RWPE1 (cell line): ENCODE data around the gene PLD5.
"Not testable (repeated sequence)": the region's sequence is repeated elsewhere in the genome, so short reads cannot be mapped to it uniquely, and the experiment has no call there.

Source experiments
- CTCF ChIA-PET: fragments of 350-600 bp; sonication (Branson Sonifier 250); formaldehyde crosslinking; extraction: SDS; loops from one replicate; lab custom pipeline; 2021; lab: Yijun Ruan, JAX
- POLR2A ChIA-PET: fragments of 400-600 bp; formaldehyde crosslinking; extraction: SDS; loops from one replicate; lab custom pipeline; 2020; ENCODE audit warnings: antibody characterized with exemption; ENCODE audit not compliant: low non-redundant PET; lab: Yijun Ruan, JAX
- DNase-seq: peaks from one replicate; pipeline ENCODE4 v3.0.0; 2012; ENCODE audit warnings: low spot score
- H3K27ac ChIP-seq: fragments of 450-650 bp; 2 replicates; pipeline ENCODE4 v1.5.1; 2017
- CTCF ChIP-seq: fragments of 450-650 bp; conservative IDR thresholded peaks from 2 replicates; pipeline ENCODE4 v1.5.1; 2017; ENCODE audit warnings: low read depth, mild to moderate bottlenecking

Gene PLD5

GRCh38 chr1:242318140-242318539 lies 206.4 kb downstream of the PLD5 start:
- ChIA-PET POLR2A (no interaction called here), CTCF (no interaction called here)
- no peak for TF ChIP-seq CTCF
- no peak for DNase-seq
- no peak overlapping the region for H3K27ac ChIP-seq

- POLR2A ChIA-PET, DNase-seq, H3K27ac ChIP-seq: not testable (repeated sequence)
- CTCF ChIA-PET = interaction anchor here (0.6 kb wide), 1 partner anchor 126 kb away, joined by 3 read pairs; no protein-coding TSS in a partner anchor
These were observed 209.6 kb downstream of the PLD5 start for GRCh38 chr1:242314865-242315264.

- POLR2A ChIA-PET, H3K27ac ChIP-seq, DNase-seq, CTCF ChIA-PET: not testable (repeated sequence)
These were observed 210.3 kb downstream of the PLD5 start for GRCh38 chr1:242314085-242314649.

- H3K27ac ChIP-seq, DNase-seq, CTCF ChIA-PET, POLR2A ChIA-PET: not testable (repeated sequence)
These were observed 215.8 kb downstream of the PLD5 start for GRCh38 chr1:242308681-242309080.

DNA sequence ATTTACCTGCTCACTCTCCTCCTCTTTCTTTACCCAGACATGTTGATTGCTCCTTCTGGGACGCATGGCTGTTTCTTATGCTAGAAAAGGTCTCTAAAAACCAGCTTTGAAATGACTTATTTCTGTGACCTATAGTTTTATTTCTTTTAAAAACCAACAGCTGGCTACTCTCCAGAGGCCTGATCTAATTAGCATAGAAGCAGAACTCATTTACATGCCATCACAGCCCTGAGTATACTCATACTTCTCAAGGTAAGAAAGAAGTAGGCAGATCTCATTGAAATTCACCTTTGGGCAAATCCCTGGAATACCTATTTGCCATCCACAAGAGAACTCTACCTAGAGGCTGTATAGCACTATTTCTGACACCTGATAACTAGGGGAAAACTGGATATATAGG lies 230.7 kb downstream of the PLD5 start:
- H3K27ac ChIP-seq, CTCF ChIA-PET, DNase-seq, POLR2A ChIA-PET: not testable (repeated sequence)

DNA sequence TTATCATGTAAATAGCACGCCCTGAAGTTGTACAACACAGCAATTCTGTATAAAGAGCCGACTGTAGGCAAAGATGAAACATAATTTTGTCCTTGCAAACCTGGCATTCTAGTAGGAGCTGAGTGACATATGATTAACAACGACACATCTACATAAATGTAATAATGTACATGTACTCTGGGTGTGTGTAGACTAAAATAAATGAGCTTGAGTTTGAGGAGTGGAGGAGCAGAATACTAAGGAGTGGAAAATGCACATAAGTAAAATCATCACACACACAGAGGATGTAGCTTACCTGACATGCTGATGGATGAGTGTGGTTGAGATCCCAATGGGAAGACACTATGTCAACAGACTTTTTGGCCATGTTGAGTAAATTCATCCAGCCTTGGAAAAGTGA lies 236.4 kb downstream of the PLD5 start:
- POLR2A ChIA-PET, CTCF ChIA-PET, H3K27ac ChIP-seq, DNase-seq: not testable (repeated sequence)

DNA sequence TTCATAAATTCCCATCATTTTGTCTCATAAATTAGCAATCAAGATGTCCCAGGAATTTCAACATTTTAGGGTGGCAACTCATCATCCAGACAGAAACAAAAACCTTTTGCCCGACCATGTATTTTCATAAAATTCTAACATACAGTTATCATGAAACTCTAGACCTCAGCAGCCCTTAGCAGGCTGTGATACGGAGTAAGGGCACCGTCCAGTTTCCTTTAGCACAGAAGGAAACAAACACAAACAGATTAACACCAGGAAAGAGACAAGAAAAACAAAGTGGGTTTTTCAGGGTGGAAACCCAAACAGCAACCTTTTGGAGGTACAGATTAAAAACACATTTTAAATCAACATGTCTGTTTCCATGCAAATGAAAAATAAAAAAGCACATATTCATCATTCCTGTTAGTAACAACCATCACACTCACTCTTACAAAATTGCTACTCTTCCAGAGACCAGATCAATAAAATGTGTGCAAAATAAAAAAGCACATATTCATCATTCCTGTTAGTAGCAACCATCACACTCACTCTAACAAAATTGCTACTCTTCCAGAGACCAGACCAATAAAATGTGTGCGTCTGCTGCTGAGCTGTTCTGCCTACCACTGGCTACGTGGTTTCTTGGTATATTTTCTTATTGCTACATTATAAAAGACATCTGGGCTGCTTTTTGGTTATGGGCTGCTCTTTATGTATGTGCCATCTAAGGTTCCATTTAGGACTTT lies 241.6 kb downstream of the PLD5 start:
- CTCF ChIA-PET, POLR2A ChIA-PET, DNase-seq, H3K27ac ChIP-seq: not testable (repeated sequence)

DNA sequence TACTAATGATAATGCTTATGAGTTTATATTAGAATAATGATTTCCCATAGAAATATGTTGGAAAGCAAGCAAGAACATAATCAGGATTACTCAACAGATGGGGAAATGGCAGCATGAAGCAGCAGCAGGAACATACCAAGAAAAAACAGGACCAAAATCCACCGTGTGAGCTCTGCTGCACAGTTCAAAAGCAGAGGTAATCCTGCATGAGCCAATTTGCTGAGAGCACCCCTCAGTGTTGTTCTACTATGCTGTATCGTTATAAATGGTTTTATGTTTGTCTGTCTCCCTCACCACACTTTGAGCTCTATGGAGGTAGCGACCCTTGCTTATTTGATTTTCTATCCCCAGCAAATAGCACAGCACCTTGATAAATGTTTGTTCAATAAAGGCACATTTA lies 246.1 kb downstream of the PLD5 start:
- POLR2A ChIA-PET, CTCF ChIA-PET, H3K27ac ChIP-seq, DNase-seq: not testable (repeated sequence)

DNA sequence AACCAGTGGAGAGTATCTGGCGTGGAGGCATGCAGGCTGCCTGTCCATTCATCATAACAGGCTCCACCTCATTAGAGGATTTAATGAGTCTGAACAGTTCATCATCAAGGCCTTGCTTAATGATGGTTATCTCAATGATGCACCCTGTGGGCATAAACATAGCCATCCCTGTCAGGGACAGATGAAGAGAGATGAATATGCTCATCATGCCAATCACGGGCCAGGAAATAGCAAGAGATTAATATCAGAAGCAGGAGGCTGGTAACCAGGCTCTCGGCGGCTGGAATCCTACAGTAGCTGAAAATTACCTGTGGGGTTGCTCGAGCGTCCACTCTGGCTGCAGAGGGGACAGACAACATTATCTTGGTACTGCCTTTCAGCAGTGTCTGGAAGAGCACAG lies 247.7 kb downstream of the PLD5 start:
- POLR2A ChIA-PET, DNase-seq, H3K27ac ChIP-seq, CTCF ChIA-PET: not testable (repeated sequence)

GRCh38 chr1:242267004-242267403 lies 257.5 kb downstream of the PLD5 start:
- CTCF ChIA-PET, DNase-seq, H3K27ac ChIP-seq: not testable (repeated sequence)
- POLR2A ChIA-PET = interaction anchor here (0.6 kb wide), 1 partner anchor 306 kb away, joined by 5 read pairs; no protein-coding TSS in a partner anchor

- H3K27ac ChIP-seq, CTCF ChIA-PET, POLR2A ChIA-PET, DNase-seq: not testable (repeated sequence)
These were observed 260.1 kb downstream of the PLD5 start for GRCh38 chr1:242264419-242264818.

- H3K27ac ChIP-seq = no peak overlapping the region
- CTCF ChIA-PET = no interaction called here
- POLR2A ChIA-PET = no interaction called here
- no peak for DNase-seq
- no peak for TF ChIP-seq CTCF
These were observed 279.2 kb downstream of the PLD5 start for GRCh38 chr1:242245255-242245654.
